Loucy (cell line): ENCODE measurements around the gene PDCD5.

Source experiments
- CTCF ChIP-seq: fragments of 200-600 bp; sonication (generic); conservative IDR thresholded peaks from 2 replicates; pipeline ENCODE4 v1.5.1; 2014; ENCODE audit warnings: mild to moderate bottlenecking, antibody characterized with exemption, low read length
- EZH2phosphoT487 ChIP-seq: fragments of 200-600 bp; IDR thresholded peaks from 2 replicates; pipeline ENCODE4 v1.6.1; 2018; ENCODE audit warnings: antibody characterized with exemption, mild to moderate bottlenecking, moderate library complexity, borderline replicate concordance

- TF ChIP-seq CTCF (0 out of 2 replicates have a peak, but pooled peaks have one; percentile 16), EZH2phosphoT487 (no peak)
Observed at GRCh38 chr19:32630338-32630737, 49.3 kb downstream of the PDCD5 start.
